Parathyroid adenoma (tissue), 2 donors: Measurements from ENCODE around the gene IDUA.
"Not testable (repeated sequence)": the region's sequence is repeated elsewhere in the genome, so short reads cannot be mapped to it uniquely, and the experiment has no call there.

Source experiments
- H2AFZ ChIP-seq: fragments of 300-600 bp; sonication (generic); one replicate; pipeline ENCODE4 v1.7.0; 2017; ENCODE audit warnings: antibody characterized with exemption, mild to moderate bottlenecking
- H3K27ac ChIP-seq: fragments of 300-600 bp; sonication (generic); one replicate; pipeline ENCODE4 v1.7.0; 2017
- H3K27me3 ChIP-seq: fragments of 300-600 bp; sonication (generic); one replicate; pipeline ENCODE4 v1.7.0; 2017; ENCODE audit warnings: low read length; ENCODE audit not compliant: control insufficient read depth, insufficient read depth
- H3K36me3 ChIP-seq: fragments of 300-600 bp; sonication (generic); one replicate; pipeline ENCODE4 v1.7.0; 2017; ENCODE audit warnings: low read length; ENCODE audit not compliant: control insufficient read depth, insufficient read depth
- H3K4me1 ChIP-seq: fragments of 300-600 bp; sonication (generic); one replicate; pipeline ENCODE4 v1.7.0; 2017; ENCODE audit warnings: control low read depth
- H3K4me2 ChIP-seq: fragments of 300-600 bp; sonication (generic); one replicate; pipeline ENCODE4 v1.7.0; 2017; ENCODE audit warnings: low read length
- H3K4me3 ChIP-seq: fragments of 300-600 bp; sonication (generic); one replicate; pipeline ENCODE4 v1.7.0; 2017; ENCODE audit warnings: low read depth, low read length
- H3K79me2 ChIP-seq: fragments of 300-600 bp; sonication (generic); one replicate; pipeline ENCODE4 v1.7.0; 2017; ENCODE audit warnings: control low read depth
- H3K9ac ChIP-seq: fragments of 300-600 bp; sonication (generic); one replicate; pipeline ENCODE4 v1.7.0; 2017; ENCODE audit warnings: mild to moderate bottlenecking
- H3K9me3 ChIP-seq: fragments of 300-600 bp; sonication (generic); one replicate; pipeline ENCODE4 v1.7.0; 2017; ENCODE audit warnings: low read length; ENCODE audit not compliant: control insufficient read depth
- CTCF ChIP-seq: fragments of 300-600 bp; sonication (generic); IDR thresholded peaks from one replicate; pipeline ENCODE4 v1.7.0; 2017; ENCODE audit warnings: antibody characterized with exemption, mild to moderate bottlenecking
- donor health status: primary hyperparathyroidism.

The IDUA gene

GRCh38 chr4:986879-987623 lies at the start of gene IDUA:
Gene IDUA, plus strand, starts transcription at chr4:987044. Its CDS starts 41 bp downstream, at chr4:987085.
- TF ChIP-seq CTCF: peak; percentile 39
- Histone ChIP-seq H3K27ac (peak within 1 kb of the TSS; percentile 19), H3K27me3 (no peaks in the 10 kb centered on the region)

GRCh38 chr4:939508-939907 lies 47.3 kb upstream of the IDUA start:
- H3K9me3 ChIP-seq, H3K27ac ChIP-seq, H3K4me2 ChIP-seq, H3K79me2 ChIP-seq, H2AFZ ChIP-seq, H3K27me3 ChIP-seq, H3K36me3 ChIP-seq, H3K4me3 ChIP-seq, H3K9ac ChIP-seq, H3K4me1 ChIP-seq: not testable (repeated sequence)

More at GRCh38 chr4:986879-987623, at the start of gene IDUA:
- Histone ChIP-seq H2AFZ (peak within 1 kb of the TSS; percentile 83), H3K4me3 (peak within 1 kb of the TSS; percentile 64), H3K4me1 (no peaks in the 10 kb centered on the region), H3K79me2 (no peaks in the 10 kb centered on the region), H3K9me3 (no peaks in the 10 kb centered on the region), H3K36me3 (no peaks in the 10 kb centered on the region), H3K9ac (no peak within 1 kb of the TSS), H3K4me2 (peak within 1 kb of the TSS; percentile 92)

GRCh38 chr4:945274-946102 lies 41.4 kb upstream of the IDUA start:
- Histone ChIP-seq H3K36me3 (no peaks in the 10 kb centered on the region), H2AFZ (no peak overlapping the region), H3K4me1 (no peaks in the 10 kb centered on the region), H3K9me3 (no peaks in the 10 kb centered on the region), H3K27ac (no peak overlapping the region), H3K27me3 (no peaks in the 10 kb centered on the region), H3K4me3 (no peak overlapping the region), H3K9ac (no peak overlapping the region), H3K4me2 (no peak overlapping the region), H3K79me2 (peaks cover 5% of the 10 kb centered on the region)
- TF ChIP-seq CTCF: no peak

GRCh38 chr4:946103-946450 lies 40.8 kb upstream of the IDUA start:
- H3K27ac ChIP-seq: no peak overlapping the region
- H3K36me3 ChIP-seq: no peaks in the 10 kb centered on the region
- no peak overlapping the region for H2AFZ ChIP-seq
- TF ChIP-seq CTCF: no peak
- peaks cover 5% of the 10 kb centered on the region for H3K79me2 ChIP-seq
- no peaks in the 10 kb centered on the region for H3K4me1 ChIP-seq
- H3K9me3 ChIP-seq: no peaks in the 10 kb centered on the region
- H3K4me2 ChIP-seq: no peak overlapping the region
- no peak overlapping the region for H3K4me3 ChIP-seq
- H3K9ac ChIP-seq: no peak overlapping the region
- no peaks in the 10 kb centered on the region for H3K27me3 ChIP-seq
